Measurements from ENCODE around the gene TTLL8. TPM values are rescaled to one million over a fixed set of nuclear protein-coding genes. Genes with fewer than 3 reads are reported as not detected.

TTLL8 gene
- total RNA-seq, 1 donor, result not detected

- TF ChIP-seq CTCF (IDR thresholded peaks at IDR 0.05; ENCODE audit: insufficient read depth, low read length), result no peak
- H3K4me3 ChIP-seq (ENCODE audit: low read depth, low read length), result no peak within 1 kb of the TSS
- DNase-seq (ENCODE audit: low read depth), result peak; percentile 21
Measured at GRCh38 chr22:50012211-50013181, 45.6 kb downstream of the TTLL8 start, which contains the start of gene IL17REL. IL17REL (minus strand) TSS chr22:50012765; CDS start chr22:50012646, 119 bp downstream.

DNA sequence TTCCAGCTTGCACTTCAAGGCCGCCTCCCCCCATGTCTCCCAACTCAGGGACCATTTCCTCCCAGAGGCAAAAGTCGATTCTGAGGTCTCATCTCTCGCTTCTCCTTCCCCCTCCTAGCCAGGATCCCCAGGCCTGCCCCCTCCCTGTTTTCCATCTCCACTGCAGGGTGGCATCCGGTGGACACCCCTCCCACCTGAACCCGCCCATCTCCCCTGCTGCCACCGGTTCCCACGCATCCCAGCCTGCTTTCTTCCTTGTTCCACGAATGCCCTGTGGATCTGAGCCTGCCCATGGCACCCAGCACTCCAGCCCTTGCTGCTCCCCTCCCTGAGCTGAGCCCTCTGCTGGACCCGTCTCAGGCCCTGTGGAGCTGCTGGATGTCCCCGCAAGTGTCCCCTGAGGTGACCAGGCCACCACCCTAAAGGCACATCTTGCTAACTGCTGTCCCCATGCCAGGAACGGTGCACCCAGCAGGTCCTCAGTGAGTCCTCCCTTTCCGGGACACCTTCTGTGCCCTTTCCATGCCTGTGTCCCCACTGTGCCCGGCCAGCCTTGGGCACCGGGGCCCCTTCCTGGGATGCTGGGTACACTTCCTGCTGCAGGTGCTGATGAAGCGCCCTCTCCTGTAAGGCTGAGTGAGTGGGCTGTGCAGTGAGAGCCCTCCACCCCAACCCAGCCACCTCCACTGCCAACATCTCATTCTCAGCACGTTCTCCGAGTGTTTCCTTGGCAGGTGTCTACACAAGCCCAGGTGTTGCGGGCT lies 46.5 kb downstream of the TTLL8 start:
- no peak for TF ChIP-seq CTCF (IDR thresholded peaks at IDR 0.05; ENCODE audit: insufficient read depth, low read length)
- H3K4me3 ChIP-seq (ENCODE audit: low read depth, low read length), result no peak overlapping the region
- no peak for DNase-seq (ENCODE audit: low read depth)

GRCh38 chr22:50010676-50011446 lies 47.2 kb downstream of the TTLL8 start:
- TF ChIP-seq CTCF (IDR thresholded peaks at IDR 0.05; ENCODE audit: insufficient read depth, low read length), result no peak
- no peak overlapping the region for H3K4me3 ChIP-seq (ENCODE audit: low read depth, low read length)
- DNase-seq (ENCODE audit: low read depth), result no peak

- TF ChIP-seq CTCF (IDR thresholded peaks at IDR 0.05; ENCODE audit: insufficient read depth, low read length), result no peak
- no peak for DNase-seq (ENCODE audit: low read depth)
- no peak overlapping the region for H3K4me3 ChIP-seq (ENCODE audit: low read depth, low read length)
Measured at GRCh38 chr22:50009765-50010675, 48.1 kb downstream of the TTLL8 start.

DNA sequence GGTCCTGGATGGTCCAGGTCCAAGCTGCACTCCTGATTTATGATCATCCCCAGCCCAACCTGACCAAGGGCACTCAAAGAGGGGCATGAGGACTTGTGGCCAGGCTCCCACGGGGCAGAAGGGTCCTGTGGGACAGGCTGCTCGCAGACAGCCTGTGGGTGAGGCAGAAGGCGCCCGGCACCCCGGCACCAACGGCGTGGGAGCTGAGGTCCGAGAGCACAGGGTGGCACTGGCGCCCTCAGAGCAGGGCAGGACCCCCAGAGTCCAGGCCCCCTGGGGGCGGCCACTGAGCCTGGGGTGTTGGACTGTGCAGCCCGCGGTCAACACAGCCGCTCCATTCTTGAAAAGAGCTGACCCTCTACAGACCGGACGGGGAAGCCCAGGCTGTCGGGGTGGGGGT lies 48.8 kb downstream of the TTLL8 start:
- H3K4me3 ChIP-seq (ENCODE audit: low read depth, low read length), result no peak overlapping the region
- no peak for TF ChIP-seq CTCF (IDR thresholded peaks at IDR 0.05; ENCODE audit: insufficient read depth, low read length)
- DNase-seq (ENCODE audit: low read depth), result no peak

Measured in fibroblast of the aortic adventitia (primary cell).